Uterus (tissue), 2 donors: Measurements from ENCODE around the gene TMEM212.
"Not testable (repeated sequence)": the region's sequence is repeated elsewhere in the genome, so short reads cannot be mapped to it uniquely, and the experiment has no call there.

Experiments used
- POLR2A ChIP-seq, 2 donors: fragments of 450-650 bp; IDR thresholded peaks; one replicate each; pipeline ENCODE4 v1.6.1; 2016; ENCODE audit warnings: antibody characterized with exemption in 2 of 2, mild to moderate bottlenecking in 1 of 2, moderate library complexity in 1 of 2
- TF ChIP-seq, protein P1 (sequence below), 4 experiments: fragments of 200-600 bp in 2 of 4; fragments of 450-650 bp in 2 of 4; sonication (generic) in 2 of 4; IDR thresholded peaks; one replicate each; pipeline ENCODE4 v1.5.1; 2016 to 2019; ENCODE audit warnings: antibody characterized with exemption in 4 of 4, mild to moderate bottlenecking in 2 of 4, moderate library complexity in 1 of 4

DNA sequence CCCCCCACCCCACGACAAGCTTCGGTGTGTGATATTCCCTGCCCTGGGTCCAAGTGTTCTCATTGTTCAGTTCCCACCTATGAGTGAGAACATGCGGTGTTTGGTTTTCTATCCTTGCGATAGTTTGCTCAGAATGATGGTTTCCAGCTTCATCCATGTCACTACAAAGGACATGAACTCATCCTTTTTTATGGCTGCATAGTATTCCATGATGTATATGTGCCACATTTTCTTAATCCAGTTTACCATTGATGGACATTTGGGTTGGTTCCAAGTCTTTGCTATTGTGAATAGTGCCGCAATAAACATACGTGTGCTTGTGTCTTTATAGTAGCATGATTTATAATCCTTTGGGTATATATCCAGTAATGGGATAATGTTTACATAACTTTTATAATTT lies 28.5 kb upstream of the TMEM212 start:
- not testable (repeated sequence) for TF ChIP-seq POLR2A (IDR thresholded peaks at IDR 0.05)
- TF ChIP-seq, protein P1, sequence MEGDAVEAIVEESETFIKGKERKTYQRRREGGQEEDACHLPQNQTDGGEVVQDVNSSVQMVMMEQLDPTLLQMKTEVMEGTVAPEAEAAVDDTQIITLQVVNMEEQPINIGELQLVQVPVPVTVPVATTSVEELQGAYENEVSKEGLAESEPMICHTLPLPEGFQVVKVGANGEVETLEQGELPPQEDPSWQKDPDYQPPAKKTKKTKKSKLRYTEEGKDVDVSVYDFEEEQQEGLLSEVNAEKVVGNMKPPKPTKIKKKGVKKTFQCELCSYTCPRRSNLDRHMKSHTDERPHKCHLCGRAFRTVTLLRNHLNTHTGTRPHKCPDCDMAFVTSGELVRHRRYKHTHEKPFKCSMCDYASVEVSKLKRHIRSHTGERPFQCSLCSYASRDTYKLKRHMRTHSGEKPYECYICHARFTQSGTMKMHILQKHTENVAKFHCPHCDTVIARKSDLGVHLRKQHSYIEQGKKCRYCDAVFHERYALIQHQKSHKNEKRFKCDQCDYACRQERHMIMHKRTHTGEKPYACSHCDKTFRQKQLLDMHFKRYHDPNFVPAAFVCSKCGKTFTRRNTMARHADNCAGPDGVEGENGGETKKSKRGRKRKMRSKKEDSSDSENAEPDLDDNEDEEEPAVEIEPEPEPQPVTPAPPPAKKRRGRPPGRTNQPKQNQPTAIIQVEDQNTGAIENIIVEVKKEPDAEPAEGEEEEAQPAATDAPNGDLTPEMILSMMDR (IDR thresholded peaks at IDR 0.05): not testable (repeated sequence)
